Rectal smooth muscle tissue (tissue), 1 donor: ENCODE results near the gene GNAZ.

Source experiments
- H3K27ac ChIP-seq: one replicate; pipeline ENCODE4 v1.7.0; 2013; ENCODE audit warnings: low read depth, low read length, inconsistent platforms
- H3K27me3 ChIP-seq: one replicate; pipeline ENCODE4 v1.7.0; 2013; ENCODE audit warnings: low read length; ENCODE audit not compliant: control insufficient read depth, insufficient read depth
- H3K36me3 ChIP-seq: one replicate; pipeline ENCODE4 v1.7.0; 2013; ENCODE audit warnings: low read length; ENCODE audit not compliant: control insufficient read depth, insufficient read depth
- H3K4me1 ChIP-seq: one replicate; pipeline ENCODE4 v1.7.0; 2013; ENCODE audit warnings: low read length; ENCODE audit not compliant: control insufficient read depth, insufficient read depth
- H3K4me3 ChIP-seq: one replicate; pipeline ENCODE4 v1.7.0; 2013; ENCODE audit warnings: low read length
- H3K9ac ChIP-seq: one replicate; pipeline ENCODE4 v1.7.0; 2013; ENCODE audit warnings: low read length

The GNAZ gene

DNA sequence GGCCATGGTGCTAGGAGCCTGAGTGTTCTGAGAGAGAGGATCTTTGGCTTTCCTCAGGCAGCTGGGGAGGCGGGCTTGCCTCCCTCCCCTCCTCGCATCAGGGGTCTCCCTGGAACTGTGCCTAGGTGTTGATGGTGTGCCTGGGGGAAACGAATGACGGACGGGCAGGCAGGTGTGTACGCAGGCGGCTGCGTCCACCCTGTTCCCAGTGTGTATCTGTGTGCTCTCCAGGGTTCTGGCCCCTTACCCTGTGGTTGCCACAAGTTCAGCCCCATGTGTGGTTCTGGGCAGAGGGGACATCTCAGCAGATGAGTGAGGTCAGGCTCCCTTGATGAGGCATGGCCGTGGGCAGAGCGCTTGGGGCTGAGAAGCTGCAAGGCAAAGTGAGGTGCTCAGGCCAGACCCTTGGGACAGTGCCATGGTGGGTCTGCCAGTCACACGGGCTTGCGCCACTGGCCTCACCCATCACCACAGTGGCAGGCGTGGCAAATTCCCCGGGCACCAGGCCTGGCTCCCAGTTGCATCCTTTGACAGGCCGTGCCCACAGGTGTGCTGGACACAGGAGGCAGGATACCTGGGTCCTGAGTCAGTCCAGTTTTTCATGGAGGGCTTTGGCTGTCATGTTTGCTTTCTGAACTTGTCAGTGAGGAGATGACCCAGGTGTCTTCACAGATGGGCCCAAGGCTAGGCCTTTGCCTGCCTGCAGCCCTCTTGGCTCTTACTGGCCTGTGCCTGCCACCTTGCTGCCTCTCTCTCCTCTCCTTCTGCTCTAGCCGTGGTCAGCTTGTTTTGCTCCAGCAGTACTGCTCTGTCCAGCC lies 27.3 kb downstream of the GNAZ start:
- Histone ChIP-seq H3K4me1 (peaks cover 10% of the 10 kb centered on the region), H3K27ac (peak overlapping the region; percentile 73), H3K4me3 (no peak overlapping the region), H3K36me3 (no peaks in the 10 kb centered on the region), H3K9ac (no peak overlapping the region), H3K27me3 (no peaks in the 10 kb centered on the region)

- Histone ChIP-seq H3K9ac (no peak overlapping the region), H3K4me3 (no peak overlapping the region), H3K36me3 (no peaks in the 10 kb centered on the region), H3K4me1 (peaks cover 10% of the 10 kb centered on the region), H3K27me3 (no peaks in the 10 kb centered on the region), H3K27ac (peak overlapping the region; percentile 73)
These were observed 27.9 kb downstream of the GNAZ start for GRCh38 chr22:23098230-23098705.

- Histone ChIP-seq H3K27me3 (no peaks in the 10 kb centered on the region), H3K36me3 (no peaks in the 10 kb centered on the region), H3K9ac (no peak overlapping the region), H3K4me1 (peaks cover 10% of the 10 kb centered on the region), H3K4me3 (no peak overlapping the region), H3K27ac (peak overlapping the region; percentile 73)
These were observed 28.6 kb downstream of the GNAZ start for GRCh38 chr22:23098718-23099530.

DNA sequence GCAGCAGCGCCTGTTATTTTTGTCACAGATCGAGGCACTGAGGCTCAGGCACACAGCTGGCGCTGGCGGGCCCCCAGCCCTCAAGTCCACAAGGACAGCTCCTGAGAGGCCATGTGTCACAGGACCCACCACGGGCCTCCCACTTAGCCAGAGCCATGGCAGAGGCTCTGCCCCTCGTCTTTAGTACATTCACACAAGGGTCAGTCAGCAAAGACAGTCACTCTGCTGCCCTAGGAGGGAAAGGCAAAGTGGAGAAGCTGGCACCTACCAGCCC lies 29.1 kb downstream of the GNAZ start:
- H3K9ac ChIP-seq, result no peak overlapping the region
- no peaks in the 10 kb centered on the region for H3K36me3 ChIP-seq
- peak overlapping the region; percentile 73 for H3K27ac ChIP-seq
- H3K4me3 ChIP-seq, result no peak overlapping the region
- peaks cover 10% of the 10 kb centered on the region for H3K4me1 ChIP-seq
- H3K27me3 ChIP-seq, result no peaks in the 10 kb centered on the region

DNA sequence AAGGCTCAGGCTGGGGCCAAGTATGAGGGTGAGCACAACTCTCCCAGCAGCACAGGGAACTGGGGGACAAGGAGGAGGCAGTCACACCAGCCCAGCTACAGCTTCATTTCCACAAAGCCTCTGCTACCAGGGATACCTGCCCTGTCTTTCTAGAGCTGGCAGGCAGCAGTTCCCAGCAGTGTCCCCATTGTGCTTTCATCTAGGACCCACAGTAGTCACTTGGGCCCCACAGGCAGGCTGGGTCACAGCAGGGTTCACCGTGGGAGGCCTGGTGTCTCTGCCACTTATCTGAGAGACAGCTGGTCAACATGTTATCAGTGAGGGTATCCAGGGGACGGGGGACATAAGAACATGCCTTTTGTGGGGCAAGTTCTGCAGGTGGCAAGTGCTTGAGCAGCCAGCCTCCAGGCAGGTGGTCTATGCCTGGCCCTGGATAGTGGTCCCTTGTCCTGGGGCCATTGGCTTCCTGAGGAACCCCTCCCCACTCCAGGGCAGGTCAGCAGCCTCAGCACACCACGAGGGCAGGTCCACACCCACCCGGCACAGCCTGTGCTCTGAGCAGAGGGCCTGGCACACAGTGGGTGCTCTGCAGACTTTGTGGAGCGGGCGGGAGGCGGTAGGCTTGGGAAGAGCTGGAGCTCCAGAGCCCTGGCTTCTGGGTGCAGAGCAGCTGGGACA lies 29.9 kb downstream of the GNAZ start:
- H3K27ac ChIP-seq, result no peak overlapping the region
- peaks cover 10% of the 10 kb centered on the region for H3K4me1 ChIP-seq
- no peaks in the 10 kb centered on the region for H3K36me3 ChIP-seq
- no peak overlapping the region for H3K9ac ChIP-seq
- H3K4me3 ChIP-seq, result no peak overlapping the region
- no peaks in the 10 kb centered on the region for H3K27me3 ChIP-seq

- Histone ChIP-seq H3K4me3 (no peak overlapping the region), H3K27me3 (no peaks in the 10 kb centered on the region), H3K9ac (no peak overlapping the region), H3K27ac (no peak overlapping the region), H3K4me1 (peaks cover 10% of the 10 kb centered on the region), H3K36me3 (no peaks in the 10 kb centered on the region)
These were observed 31.2 kb downstream of the GNAZ start for GRCh38 chr22:23101524-23101923.

- Histone ChIP-seq H3K27me3 (no peaks in the 10 kb centered on the region), H3K27ac (no peak overlapping the region), H3K36me3 (no peaks in the 10 kb centered on the region), H3K9ac (no peak overlapping the region), H3K4me1 (peaks cover 10% of the 10 kb centered on the region), H3K4me3 (no peak overlapping the region)
These were observed 31.8 kb downstream of the GNAZ start for GRCh38 chr22:23102002-23102655.

- Histone ChIP-seq H3K4me3 (no peak overlapping the region), H3K9ac (no peak overlapping the region), H3K27ac (no peak overlapping the region), H3K36me3 (no peaks in the 10 kb centered on the region), H3K4me1 (peaks cover 10% of the 10 kb centered on the region), H3K27me3 (no peaks in the 10 kb centered on the region)
These were observed 32.5 kb downstream of the GNAZ start for GRCh38 chr22:23102776-23103175.

- no peak overlapping the region for H3K27ac ChIP-seq
- H3K4me3 ChIP-seq, result no peak overlapping the region
- H3K4me1 ChIP-seq, result peaks cover 7% of the 10 kb centered on the region
- H3K9ac ChIP-seq, result no peak overlapping the region
- no peaks in the 10 kb centered on the region for H3K27me3 ChIP-seq
- no peaks in the 10 kb centered on the region for H3K36me3 ChIP-seq
These were observed 33.1 kb downstream of the GNAZ start for GRCh38 chr22:23103199-23103954.

GRCh38 chr22:23104187-23104971 lies 34.1 kb downstream of the GNAZ start:
- H3K9ac ChIP-seq, result no peak overlapping the region
- H3K27me3 ChIP-seq, result no peaks in the 10 kb centered on the region
- no peaks in the 10 kb centered on the region for H3K36me3 ChIP-seq
- no peak overlapping the region for H3K4me3 ChIP-seq
- H3K4me1 ChIP-seq, result peaks cover 2% of the 10 kb centered on the region
- H3K27ac ChIP-seq, result no peak overlapping the region

GRCh38 chr22:23105304-23105703 lies 35.0 kb downstream of the GNAZ start:
- no peak overlapping the region for H3K27ac ChIP-seq
- H3K4me3 ChIP-seq, result no peak overlapping the region
- no peak overlapping the region for H3K9ac ChIP-seq
- H3K4me1 ChIP-seq, result no peaks in the 10 kb centered on the region
- H3K27me3 ChIP-seq, result no peaks in the 10 kb centered on the region
- no peaks in the 10 kb centered on the region for H3K36me3 ChIP-seq
